NCI-H2081 treated with DMSO at 0.1 percent for 48 hours (cell line): ENCODE results near the gene OPCML.

Experiments
- DNase-seq: peaks from one replicate; lab custom pipeline; 2025; lab: John Stamatoyannopoulos, UW

OPCML gene

GRCh38 chr11:132941024-132941646 lies 591.2 kb downstream of the OPCML start:
- DNase-seq, result peak; percentile 24

GRCh38 chr11:132937016-132937415 lies 595.3 kb downstream of the OPCML start:
- no peak for DNase-seq

DNA sequence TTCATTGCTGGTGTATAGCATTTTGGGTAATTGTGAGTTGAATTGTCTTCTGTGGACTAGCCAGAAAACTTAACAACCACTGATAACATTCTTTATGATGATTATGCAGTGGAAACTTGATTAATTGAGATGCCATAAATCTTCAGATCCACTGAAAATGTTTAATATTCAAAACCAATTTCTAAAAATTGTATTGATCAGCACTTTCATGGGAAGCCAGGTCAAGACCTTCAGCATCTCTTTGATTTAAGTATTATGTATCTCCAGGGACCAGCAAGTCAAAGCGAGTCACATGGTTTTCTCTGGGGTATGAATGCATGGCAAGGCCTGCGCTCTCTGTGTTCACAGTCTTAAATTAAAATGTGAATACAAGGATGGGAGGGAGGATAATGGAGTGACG lies 596.9 kb downstream of the OPCML start:
- no peak for DNase-seq

- DNase-seq, result no peak
These were observed 598.6 kb downstream of the OPCML start for GRCh38 chr11:132933703-132934102.

- DNase-seq, result no peak
These were observed 606.4 kb downstream of the OPCML start for GRCh38 chr11:132925825-132926469.

GRCh38 chr11:132921597-132921996 lies 610.7 kb downstream of the OPCML start:
- no peak for DNase-seq

GRCh38 chr11:132920451-132921096 lies 611.7 kb downstream of the OPCML start:
- DNase-seq, result no peak

- DNase-seq, result no peak
These were observed 617.7 kb downstream of the OPCML start for GRCh38 chr11:132914600-132914999.

- no peak for DNase-seq
These were observed 618.4 kb downstream of the OPCML start for GRCh38 chr11:132913886-132914285.

DNA sequence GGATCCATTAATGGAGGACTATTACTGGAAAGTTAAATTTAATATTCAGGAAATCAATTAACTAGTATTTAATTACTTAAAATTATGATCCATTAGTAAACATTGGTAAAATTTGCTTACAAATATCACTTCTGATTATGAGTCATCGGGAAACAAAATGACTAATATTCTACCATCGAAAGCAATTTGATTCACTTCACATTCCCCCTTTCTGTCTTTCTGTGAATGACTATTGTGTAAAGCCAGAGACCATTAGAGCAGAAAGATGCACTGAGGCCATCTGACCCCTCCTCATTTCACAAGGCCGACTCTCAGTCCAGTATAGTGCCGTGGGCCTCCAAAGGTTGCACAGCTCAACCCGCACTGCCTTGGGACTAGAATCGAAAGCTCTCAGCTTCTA lies 619.0 kb downstream of the OPCML start:
- DNase-seq, result no peak

GRCh38 chr11:132911186-132911585 lies 621.1 kb downstream of the OPCML start:
- DNase-seq, result no peak

- DNase-seq, result no peak
These were observed 622.1 kb downstream of the OPCML start for GRCh38 chr11:132910011-132910760.

DNA sequence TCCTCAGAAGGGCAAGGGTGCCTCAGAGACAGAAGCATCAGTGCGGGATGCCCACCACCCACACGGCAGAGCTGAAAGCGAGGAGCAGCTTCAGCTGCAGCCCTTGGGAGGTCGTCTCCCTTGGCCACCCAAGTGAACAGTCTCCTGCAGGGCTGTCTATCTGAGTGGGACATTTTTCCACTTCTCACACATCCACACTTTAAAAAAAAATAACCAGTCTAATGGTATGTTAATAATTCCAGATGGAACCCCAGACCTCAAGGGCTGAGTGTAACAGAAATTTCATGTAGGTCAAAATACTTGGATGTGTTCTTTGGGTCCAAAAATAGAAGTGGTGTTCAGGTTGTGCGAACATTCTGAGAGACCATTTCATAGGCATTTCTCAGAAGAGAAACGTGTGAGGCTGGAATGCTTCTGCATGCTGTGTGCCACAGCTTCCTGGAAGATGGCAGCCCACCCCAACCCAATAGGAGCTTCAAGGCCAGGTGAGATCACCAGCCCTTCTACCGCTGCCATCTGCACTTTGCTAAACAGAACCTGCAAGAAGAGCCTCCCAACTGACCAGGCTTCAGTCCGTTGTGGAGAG lies 623.2 kb downstream of the OPCML start:
- DNase-seq, result no peak

GRCh38 chr11:132908414-132908810 lies 623.9 kb downstream of the OPCML start:
- no peak for DNase-seq

DNA sequence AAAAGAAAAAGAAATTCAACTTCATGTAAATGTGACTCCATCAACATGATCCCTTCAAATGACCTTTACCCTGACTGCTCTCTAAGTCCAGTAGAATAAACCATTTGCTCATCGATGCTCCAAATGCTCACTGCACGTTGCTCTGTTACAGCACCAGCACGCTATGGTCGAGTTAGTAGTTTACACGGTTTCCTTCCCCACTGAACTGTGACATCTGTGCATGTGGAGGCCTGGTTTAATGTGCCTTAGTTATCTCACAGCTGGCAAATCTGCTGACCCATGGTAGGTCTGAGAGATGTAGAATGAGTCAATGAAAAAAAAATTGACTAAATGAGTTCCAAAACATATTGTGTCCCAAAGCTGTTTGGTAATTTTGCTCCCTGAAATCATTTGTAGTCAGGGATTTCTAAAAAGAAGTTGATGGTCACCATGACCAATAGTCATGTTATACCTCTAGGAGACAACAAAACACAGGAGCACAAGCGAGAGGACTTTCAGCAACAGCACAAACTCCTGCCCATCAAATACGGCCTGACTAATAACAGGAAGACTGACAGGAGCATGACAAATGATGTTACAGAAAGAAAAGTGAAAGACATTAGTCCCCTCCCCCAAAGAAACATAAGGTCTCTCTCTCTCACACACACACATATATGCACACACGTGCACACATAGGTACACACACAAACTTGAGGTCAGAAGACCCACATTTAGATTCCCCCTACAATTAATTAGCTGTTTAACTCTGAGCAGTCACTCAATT lies 624.5 kb downstream of the OPCML start:
- no peak for DNase-seq

GRCh38 chr11:132904607-132905006 lies 627.7 kb downstream of the OPCML start:
- no peak for DNase-seq

DNA sequence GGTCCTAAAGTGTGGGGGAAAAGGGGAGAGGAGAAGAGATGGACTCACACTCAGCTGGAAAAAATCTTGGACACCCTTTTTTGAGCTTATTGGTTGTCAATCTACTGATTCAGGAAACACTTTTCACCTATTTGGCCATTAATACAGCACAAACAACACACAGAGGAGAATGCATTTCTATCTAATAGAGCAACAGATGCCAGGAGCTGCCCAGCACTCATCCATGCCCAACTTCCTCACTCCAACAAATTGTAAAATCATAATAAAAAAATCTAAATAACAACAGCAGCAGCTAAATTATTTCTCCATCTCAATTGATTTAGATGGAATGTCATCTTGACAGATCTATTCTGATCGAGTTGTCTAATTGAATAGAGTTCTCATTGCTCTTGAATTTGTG lies 628.2 kb downstream of the OPCML start:
- DNase-seq, result no peak

DNA sequence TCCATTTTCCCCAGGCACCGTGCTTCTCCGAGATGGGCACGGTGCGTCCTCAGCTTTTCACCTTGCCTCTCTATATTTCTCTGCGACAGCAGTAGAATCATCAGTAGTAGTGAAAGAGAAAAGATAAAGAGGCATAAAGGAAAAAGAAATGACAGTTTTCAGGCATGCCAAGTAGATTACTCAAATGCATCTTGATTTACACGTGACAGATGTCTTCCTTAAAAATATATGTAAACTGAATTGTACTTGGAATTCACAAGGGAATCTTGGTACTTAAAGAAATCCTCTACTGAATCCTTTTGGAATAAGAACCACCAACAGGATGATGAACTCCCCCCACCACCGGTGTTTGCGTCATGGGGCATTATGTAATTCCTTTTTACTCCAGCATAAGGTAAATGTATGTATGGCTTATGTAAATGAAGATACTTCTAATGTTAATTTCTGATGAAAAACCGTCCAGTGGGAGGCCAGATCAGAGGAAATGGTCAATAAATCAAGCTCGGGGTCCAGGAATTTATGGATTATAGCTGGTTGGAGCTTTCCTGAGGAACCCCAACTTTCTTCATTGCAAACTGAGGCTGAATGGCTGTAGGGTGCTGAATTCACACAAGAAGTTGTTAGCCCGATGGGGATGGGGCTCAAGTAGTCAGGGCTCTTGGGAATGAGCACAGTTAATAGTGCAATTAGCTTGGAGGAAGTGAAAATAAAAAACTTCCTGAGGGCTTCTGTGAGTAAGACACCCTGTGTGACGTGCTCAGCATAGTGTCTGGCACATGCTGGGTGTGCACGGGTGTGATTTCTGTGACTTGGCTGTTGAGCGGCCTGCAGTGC lies 630.4 kb downstream of the OPCML start:
- DNase-seq, result no peak

DNA sequence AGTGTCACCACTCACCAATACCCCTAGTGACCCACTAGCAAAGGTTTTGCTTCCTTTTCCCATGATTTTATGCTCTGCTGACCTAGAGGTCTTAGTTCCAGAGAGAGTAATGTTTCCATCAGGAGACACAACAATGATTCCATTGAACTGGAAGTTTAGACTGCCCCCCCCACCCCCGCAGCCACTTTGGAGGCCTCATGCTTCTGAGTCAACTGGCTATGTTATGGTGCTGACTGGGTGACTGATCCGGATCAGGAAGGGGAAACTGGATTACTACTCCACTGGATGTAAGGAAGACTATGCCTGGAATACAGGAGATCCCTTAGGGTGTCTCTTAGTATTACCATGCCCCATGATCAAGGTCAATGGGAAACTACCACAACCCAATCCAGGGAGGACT lies 633.6 kb downstream of the OPCML start:
- no peak for DNase-seq

- no peak for DNase-seq
These were observed 634.3 kb downstream of the OPCML start for GRCh38 chr11:132898021-132898420.

- no peak for DNase-seq
These were observed 637.0 kb downstream of the OPCML start for GRCh38 chr11:132895340-132895739.
